ENCODE results near the gene NPAS2. TPM values are rescaled to one million over a fixed set of nuclear protein-coding genes. Genes with fewer than 3 reads are reported as not detected.

Gene NPAS2
- total RNA-seq, 4 donors from 2014 or later = 63.0 to 134 (median 115) TPM

- no peak overlapping the region for H3K27ac ChIP-seq
- WGBS, 2 donors (ENCODE audit: low coverage in 1 of 2) = 82 to 93% methylated on average over 5 of the region's 5 CpGs
- DNase-seq = no peak
- intact Hi-C loops (cut with DNase I; ENCODE audit: low total_unique reads) = no loop called here
- H3K9me3 ChIP-seq = no peaks in the 10 kb centered on the region
- no peaks in the 10 kb centered on the region for H3K36me3 ChIP-seq
- in situ Hi-C loops (cut with MboI; ENCODE audit: low pct_ligation_motif_present in 1 of 4, low pct_unique_long_range_greater_than_20kb in 1 of 4, low sequenced_read_pairs in 3 of 4) = no loop called here
- peaks cover 4 to 23% (median 16%) of the 10 kb centered on the region in 4 donors for H3K4me1 ChIP-seq
- no peak overlapping the region for H3K4me3 ChIP-seq
- TF ChIP-seq, protein P1, sequence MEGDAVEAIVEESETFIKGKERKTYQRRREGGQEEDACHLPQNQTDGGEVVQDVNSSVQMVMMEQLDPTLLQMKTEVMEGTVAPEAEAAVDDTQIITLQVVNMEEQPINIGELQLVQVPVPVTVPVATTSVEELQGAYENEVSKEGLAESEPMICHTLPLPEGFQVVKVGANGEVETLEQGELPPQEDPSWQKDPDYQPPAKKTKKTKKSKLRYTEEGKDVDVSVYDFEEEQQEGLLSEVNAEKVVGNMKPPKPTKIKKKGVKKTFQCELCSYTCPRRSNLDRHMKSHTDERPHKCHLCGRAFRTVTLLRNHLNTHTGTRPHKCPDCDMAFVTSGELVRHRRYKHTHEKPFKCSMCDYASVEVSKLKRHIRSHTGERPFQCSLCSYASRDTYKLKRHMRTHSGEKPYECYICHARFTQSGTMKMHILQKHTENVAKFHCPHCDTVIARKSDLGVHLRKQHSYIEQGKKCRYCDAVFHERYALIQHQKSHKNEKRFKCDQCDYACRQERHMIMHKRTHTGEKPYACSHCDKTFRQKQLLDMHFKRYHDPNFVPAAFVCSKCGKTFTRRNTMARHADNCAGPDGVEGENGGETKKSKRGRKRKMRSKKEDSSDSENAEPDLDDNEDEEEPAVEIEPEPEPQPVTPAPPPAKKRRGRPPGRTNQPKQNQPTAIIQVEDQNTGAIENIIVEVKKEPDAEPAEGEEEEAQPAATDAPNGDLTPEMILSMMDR (IDR thresholded peaks at IDR 0.05) = no peak
- TF ChIP-seq EP300 (IDR thresholded peaks at IDR 0.05; ENCODE audit: low read depth) (no peak), POLR2AphosphoS5 (IDR thresholded peaks at IDR 0.05) (no peak), POLR2A (IDR thresholded peaks at IDR 0.05) (no peak)
- H3K27me3 ChIP-seq = no peaks in the 10 kb centered on the region
Observed at GRCh38 chr2:100900156-100900795, 80.3 kb downstream of the NPAS2 start.

GRCh38 chr2:100902817-100903405, 83.0 kb downstream of the NPAS2 start:
- intact Hi-C loops (cut with DNase I; ENCODE audit: low total_unique reads) (no loop called here), in situ Hi-C loops (cut with MboI; ENCODE audit: low pct_ligation_motif_present in 1 of 4, low pct_unique_long_range_greater_than_20kb in 1 of 4, low sequenced_read_pairs in 3 of 4) (no loop called here)
- TF ChIP-seq, protein P1 (IDR thresholded peaks at IDR 0.05) = no peak
- TF ChIP-seq POLR2AphosphoS5 (IDR thresholded peaks at IDR 0.05) (peak in 1 of 3 donors; percentile 17), POLR2A (IDR thresholded peaks at IDR 0.05) (no peak), EP300 (IDR thresholded peaks at IDR 0.05; ENCODE audit: low read depth) (no peak)
- H3K36me3 ChIP-seq = no peaks in the 10 kb centered on the region
- H3K27me3 ChIP-seq = no peaks in the 10 kb centered on the region
- H3K4me3 ChIP-seq = no peak overlapping the region
- no peak for DNase-seq
- WGBS, 2 donors (ENCODE audit: low coverage in 1 of 2) = 46 to 54% methylated on average over 2 to 6 of the region's 6 CpGs
- peaks cover 0 to 11% (median 7%) of the 10 kb centered on the region in 4 donors for H3K4me1 ChIP-seq
- no peaks in the 10 kb centered on the region for H3K9me3 ChIP-seq
- peak overlapping the region in 1 of 4 donors; percentile 34 for H3K27ac ChIP-seq

DNA sequence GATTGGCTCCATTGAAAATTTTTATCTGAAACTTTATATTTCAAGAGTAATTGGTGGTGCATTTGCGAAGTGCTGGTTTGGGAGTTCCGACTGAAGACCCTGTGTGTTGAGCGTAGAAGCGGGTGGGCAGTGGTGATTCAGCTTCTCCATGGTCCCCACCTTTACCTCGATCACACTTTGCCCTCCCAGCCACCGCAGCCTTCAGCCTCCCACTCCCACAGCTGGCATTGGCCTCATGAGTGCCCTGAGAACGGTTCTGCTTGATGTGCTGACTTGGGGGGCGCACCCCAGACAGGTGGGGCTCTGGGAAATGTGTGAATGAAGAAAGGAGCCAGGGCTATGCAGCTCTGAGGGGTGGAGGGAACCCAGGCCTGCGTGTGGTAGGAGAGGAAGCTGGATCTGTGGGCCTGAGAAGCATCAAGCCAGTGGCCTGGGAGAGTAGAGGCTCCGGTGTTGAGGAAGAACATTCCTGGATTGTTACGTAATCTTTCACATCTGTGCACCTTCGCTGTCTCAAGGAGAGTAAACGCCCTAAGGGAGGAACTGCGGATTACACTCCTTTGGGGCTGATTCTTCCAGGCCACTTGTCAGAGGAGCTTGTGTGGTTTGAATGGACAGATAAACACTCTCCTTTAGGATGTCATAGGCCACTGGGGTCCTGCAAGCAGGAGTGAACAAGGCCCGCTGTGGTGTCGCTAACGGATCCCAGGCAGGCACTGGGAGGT, 83.8 kb downstream of the NPAS2 start:
- no peaks in the 10 kb centered on the region for H3K9me3 ChIP-seq
- no peak overlapping the region for H3K27ac ChIP-seq
- TF ChIP-seq POLR2A (IDR thresholded peaks at IDR 0.05) = no peak
- no peak for TF ChIP-seq POLR2AphosphoS5 (IDR thresholded peaks at IDR 0.05)
- TF ChIP-seq, protein P1 (IDR thresholded peaks at IDR 0.05) = no peak
- no peak for TF ChIP-seq EP300 (IDR thresholded peaks at IDR 0.05; ENCODE audit: low read depth)
- intact Hi-C loops (cut with DNase I; ENCODE audit: low total_unique reads) (no loop called here), in situ Hi-C loops (cut with MboI; ENCODE audit: low pct_ligation_motif_present in 1 of 4, low pct_unique_long_range_greater_than_20kb in 1 of 4, low sequenced_read_pairs in 3 of 4) (no loop called here)
- no peak overlapping the region for H3K4me3 ChIP-seq
- 88 to 96% methylated on average over 5 to 17 of the region's 17 CpGs for WGBS, 2 donors (ENCODE audit: low coverage in 1 of 2)
- DNase-seq = no peak
- no peaks in the 10 kb centered on the region for H3K36me3 ChIP-seq
- H3K27me3 ChIP-seq = no peaks in the 10 kb centered on the region
- peaks cover 0 to 11% (median 3%) of the 10 kb centered on the region in 4 donors for H3K4me1 ChIP-seq

- no peak for DNase-seq
- no peaks in the 10 kb centered on the region for H3K36me3 ChIP-seq
- no peak for TF ChIP-seq POLR2A (IDR thresholded peaks at IDR 0.05)
- TF ChIP-seq POLR2AphosphoS5 (IDR thresholded peaks at IDR 0.05) = no peak
- TF ChIP-seq, protein P1 (IDR thresholded peaks at IDR 0.05) = no peak
- TF ChIP-seq EP300 (IDR thresholded peaks at IDR 0.05; ENCODE audit: low read depth) = no peak
- no peak overlapping the region for H3K4me3 ChIP-seq
- no peaks in the 10 kb centered on the region for H3K27me3 ChIP-seq
- H3K4me1 ChIP-seq = peaks cover 0 to 11% (median 2%) of the 10 kb centered on the region in 4 donors
- no peaks in the 10 kb centered on the region for H3K9me3 ChIP-seq
- no peak overlapping the region for H3K27ac ChIP-seq
- intact Hi-C loops (cut with DNase I; ENCODE audit: low total_unique reads) = no loop called here
- 82% methylated on average over 9 of the region's 9 CpGs; no CpG with 5 or more reads in 1 of the 2 donors for WGBS, 2 donors (ENCODE audit: low coverage in 1 of 2)
- in situ Hi-C loops (cut with MboI; ENCODE audit: low pct_ligation_motif_present in 1 of 4, low pct_unique_long_range_greater_than_20kb in 1 of 4, low sequenced_read_pairs in 3 of 4) = no loop called here
Observed at GRCh38 chr2:100905132-100905805, 85.3 kb downstream of the NPAS2 start.

Data from transverse colon (tissue), 4 donors.